Measurements from ENCODE around the gene CDC7. TPM values are rescaled to one million over a fixed set of nuclear protein-coding genes. Genes with fewer than 3 reads are reported as not detected.

CDC7 gene
- total RNA-seq, 2 experiments from 2014 or later: 28.0 to 30.3 TPM

- CTCF ChIA-PET: interaction anchor here (0.7 kb wide), 1 partner anchor 55 kb away, joined by 3 read pairs; no protein-coding TSS in a partner anchor
- TF ChIP-seq CTCF (IDR thresholded peaks at IDR 0.05): no peak
- H3K27me3 Mint-ChIP-seq: no peaks in the 10 kb centered on the region
- peaks cover 8% of the 10 kb centered on the region for H3K9me3 Mint-ChIP-seq
- ATAC-seq (no peak), DNase-seq (no peak)
- peak overlapping the region; percentile 22 for H3K4me3 Mint-ChIP-seq
- POLR2A ChIA-PET: interaction anchor here (0.6 to 1.2 kb wide), 2 partner anchors 13 to 61 kb away, joined by 3 to 4 read pairs; no protein-coding TSS in a partner anchor
- peaks cover 83% of the 10 kb centered on the region for H3K4me1 Mint-ChIP-seq (ENCODE audit: low read depth)
- intact Hi-C loops (cut with micrococcal nuclease): loop anchor here (5.0 to 10.0 kb wide), 4 partner anchors 33 to 250 kb away; no protein-coding TSS in a partner anchor
- peak overlapping the region; percentile 91 for H3K27ac Mint-ChIP-seq
- peaks cover 3% of the 10 kb centered on the region for H3K36me3 Mint-ChIP-seq (ENCODE audit: low read depth)
Observed at GRCh38 chr1:91555074-91555730, 54.6 kb downstream of the CDC7 start.

- Mint-ChIP-seq H3K27me3 (no peaks in the 10 kb centered on the region), H3K9me3 (peaks cover 4% of the 10 kb centered on the region), H3K27ac (peak overlapping the region; percentile 91), H3K4me1 (ENCODE audit: low read depth) (peaks cover 81% of the 10 kb centered on the region), H3K36me3 (ENCODE audit: low read depth) (no peaks in the 10 kb centered on the region), H3K4me3 (peak overlapping the region; percentile 22)
- TF ChIP-seq CTCF (IDR thresholded peaks at IDR 0.05): no peak
- peak; percentile 81 for DNase-seq
- ChIA-PET POLR2A (interaction anchor here (1.0 kb wide), 1 partner anchor 249 kb away, joined by 3 read pairs; no protein-coding TSS in a partner anchor), CTCF (interaction anchor here (1.2 kb wide), 1 partner anchor 17 kb away, joined by 3 read pairs; no protein-coding TSS in a partner anchor)
- intact Hi-C loops (cut with micrococcal nuclease): loop anchor here (5.0 to 10.0 kb wide), 4 partner anchors 34 to 249 kb away; no protein-coding TSS in a partner anchor
- ATAC-seq: peak; percentile 85
Observed at GRCh38 chr1:91555821-91556531, 55.3 kb downstream of the CDC7 start.

- peak; percentile 7 for ATAC-seq
- Mint-ChIP-seq H3K36me3 (ENCODE audit: low read depth) (no peaks in the 10 kb centered on the region), H3K4me3 (no peak overlapping the region), H3K9me3 (peaks cover 2% of the 10 kb centered on the region), H3K4me1 (ENCODE audit: low read depth) (peaks cover 80% of the 10 kb centered on the region), H3K27ac (peak overlapping the region; percentile 75), H3K27me3 (no peaks in the 10 kb centered on the region)
- POLR2A ChIA-PET: interaction anchor here (0.6 to 1.2 kb wide), 5 partner anchors 13 to 651 kb away, joined by 3 read pairs; no protein-coding TSS in a partner anchor
- peak; percentile 17 for DNase-seq
- CTCF ChIA-PET: interaction anchor here (1.2 kb wide), 1 partner anchor 17 kb away, joined by 3 read pairs; no protein-coding TSS in a partner anchor
- intact Hi-C loops (cut with micrococcal nuclease): loop anchor here (5.0 to 10.0 kb wide), 4 partner anchors 34 to 248 kb away; no protein-coding TSS in a partner anchor
- no peak for TF ChIP-seq CTCF (IDR thresholded peaks at IDR 0.05)
Observed at GRCh38 chr1:91556556-91556955, 55.9 kb downstream of the CDC7 start.

- Mint-ChIP-seq H3K36me3 (ENCODE audit: low read depth) (no peaks in the 10 kb centered on the region), H3K27ac (no peak overlapping the region), H3K4me3 (no peak overlapping the region), H3K9me3 (peaks cover 2% of the 10 kb centered on the region), H3K4me1 (ENCODE audit: low read depth) (peaks cover 77% of the 10 kb centered on the region), H3K27me3 (no peaks in the 10 kb centered on the region)
- DNase-seq: no peak
- TF ChIP-seq CTCF (IDR thresholded peaks at IDR 0.05): no peak
- ChIA-PET POLR2A (interaction anchor here (0.6 to 1.2 kb wide), 7 partner anchors 13 to 652 kb away, joined by 3 to 5 read pairs (median 3); no protein-coding TSS in a partner anchor), CTCF (interaction anchor here (0.8 to 1.2 kb wide), 4 partner anchors 16 to 249 kb away, joined by 3 read pairs; no protein-coding TSS in a partner anchor)
- no peak for ATAC-seq
- intact Hi-C loops (cut with micrococcal nuclease): loop anchor here (5.0 to 10.0 kb wide), 4 partner anchors 35 to 248 kb away; no protein-coding TSS in a partner anchor
Observed at GRCh38 chr1:91557039-91557690, 56.5 kb downstream of the CDC7 start.
